Neutrophil (primary cell): ENCODE results near the gene SPAG9.
A peak's percentile ranks its signal among the peaks of the same experiment; 100 is the strongest.

Source experiments
- H3K27ac ChIP-seq: fragments of 200-600 bp; sonication (generic); 2 replicates; pipeline ENCODE4 v1.5.1; 2016; ENCODE audit warnings: mild to moderate bottlenecking, moderate library complexity
- H3K27me3 ChIP-seq: fragments of 200-600 bp; sonication (generic); 2 replicates; pipeline ENCODE4 v1.6.0; 2016; ENCODE audit warnings: mild to moderate bottlenecking
- H3K36me3 ChIP-seq: fragments of 200-600 bp; sonication (generic); 2 replicates; pipeline ENCODE4 v1.5.1; 2017
- H3K4me1 ChIP-seq, 2 experiments: fragments of 200-600 bp in 1 of 2; sonication (generic) in 1 of 2; 1 replicate in 1 of 2; 2 replicates in 1 of 2; pipeline versions ENCODE4 v1.5.1 to v1.6.1; 2013 to 2016; ENCODE audit warnings: low read depth in 1 of 2, low read length in 1 of 2, mild to moderate bottlenecking in 1 of 2, moderate library complexity in 1 of 2; ENCODE audit not compliant: control insufficient read depth in 1 of 2, insufficient read depth in 1 of 2
- H3K4me3 ChIP-seq, 2 experiments: fragments of 200-600 bp in 1 of 2; sonication (generic) in 1 of 2; 1 replicate in 1 of 2; 2 replicates in 1 of 2; pipeline ENCODE4 v1.5.1; 2013 to 2016; ENCODE audit warnings: low read depth in 1 of 2, low read length in 1 of 2, mild to moderate bottlenecking in 1 of 2, moderate library complexity in 1 of 2
- H3K9me3 ChIP-seq: fragments of 200-600 bp; sonication (generic); 2 replicates; pipeline ENCODE4 v1.5.1; 2016
- TF ChIP-seq, protein P1 (sequence below): fragments of 200-600 bp; sonication (generic); IDR thresholded peaks from 2 replicates; pipeline ENCODE4 v1.5.1; 2016; ENCODE audit warnings: antibody characterized with exemption

Gene SPAG9

DNA sequence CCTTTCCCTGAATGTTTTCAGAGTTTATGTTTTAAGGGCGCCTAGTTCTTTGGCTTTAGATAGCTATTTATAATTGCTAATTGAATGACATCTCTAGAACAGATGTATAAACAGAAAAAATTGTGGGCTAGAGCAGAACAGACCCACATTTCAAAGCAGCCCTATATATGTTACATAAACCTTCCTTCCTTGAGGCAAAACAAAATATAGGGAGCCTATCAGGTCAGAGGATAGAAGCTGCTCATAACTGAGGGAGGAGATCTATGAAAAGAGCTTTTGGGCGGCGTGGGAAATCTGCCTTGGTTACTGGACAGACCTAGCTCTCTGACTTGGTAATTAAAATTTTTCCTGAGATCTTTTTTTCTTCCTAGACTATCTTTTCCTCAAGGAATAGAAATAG lies 68.4 kb downstream of the SPAG9 start:
- Histone ChIP-seq H3K4me3 (no peak overlapping the region), H3K36me3 (peaks cover 9% of the 10 kb centered on the region), H3K9me3 (no peaks in the 10 kb centered on the region), H3K4me1 (no peaks in the 10 kb centered on the region), H3K27ac (no peak overlapping the region), H3K27me3 (no peaks in the 10 kb centered on the region)
- TF ChIP-seq, protein P1, sequence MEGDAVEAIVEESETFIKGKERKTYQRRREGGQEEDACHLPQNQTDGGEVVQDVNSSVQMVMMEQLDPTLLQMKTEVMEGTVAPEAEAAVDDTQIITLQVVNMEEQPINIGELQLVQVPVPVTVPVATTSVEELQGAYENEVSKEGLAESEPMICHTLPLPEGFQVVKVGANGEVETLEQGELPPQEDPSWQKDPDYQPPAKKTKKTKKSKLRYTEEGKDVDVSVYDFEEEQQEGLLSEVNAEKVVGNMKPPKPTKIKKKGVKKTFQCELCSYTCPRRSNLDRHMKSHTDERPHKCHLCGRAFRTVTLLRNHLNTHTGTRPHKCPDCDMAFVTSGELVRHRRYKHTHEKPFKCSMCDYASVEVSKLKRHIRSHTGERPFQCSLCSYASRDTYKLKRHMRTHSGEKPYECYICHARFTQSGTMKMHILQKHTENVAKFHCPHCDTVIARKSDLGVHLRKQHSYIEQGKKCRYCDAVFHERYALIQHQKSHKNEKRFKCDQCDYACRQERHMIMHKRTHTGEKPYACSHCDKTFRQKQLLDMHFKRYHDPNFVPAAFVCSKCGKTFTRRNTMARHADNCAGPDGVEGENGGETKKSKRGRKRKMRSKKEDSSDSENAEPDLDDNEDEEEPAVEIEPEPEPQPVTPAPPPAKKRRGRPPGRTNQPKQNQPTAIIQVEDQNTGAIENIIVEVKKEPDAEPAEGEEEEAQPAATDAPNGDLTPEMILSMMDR, result no peak

GRCh38 chr17:51050291-51051033 lies 70.2 kb downstream of the SPAG9 start:
- Histone ChIP-seq H3K27me3 (no peaks in the 10 kb centered on the region), H3K4me3 (no peak overlapping the region), H3K36me3 (peaks cover 9% of the 10 kb centered on the region), H3K4me1 (no peaks in the 10 kb centered on the region), H3K9me3 (no peaks in the 10 kb centered on the region), H3K27ac (no peak overlapping the region)
- TF ChIP-seq, protein P1, result no peak

- H3K9me3 ChIP-seq, result no peaks in the 10 kb centered on the region
- TF ChIP-seq, protein P1, result no peak
- H3K27ac ChIP-seq, result peak overlapping the region; percentile 12
- H3K4me3 ChIP-seq, result no peak overlapping the region
- H3K27me3 ChIP-seq, result no peaks in the 10 kb centered on the region
- no peaks in the 10 kb centered on the region for H3K36me3 ChIP-seq
- H3K4me1 ChIP-seq, result no peaks in the 10 kb centered on the region
Observed at GRCh38 chr17:51046514-51047384, 73.9 kb downstream of the SPAG9 start.

- Histone ChIP-seq H3K4me3 (no peak overlapping the region), H3K4me1 (no peaks in the 10 kb centered on the region)
Observed at GRCh38 chr17:51046046-51046445, 74.6 kb downstream of the SPAG9 start.

GRCh38 chr17:51045621-51046020 lies 75.0 kb downstream of the SPAG9 start:
- Histone ChIP-seq H3K27ac (peak overlapping the region; percentile 12), H3K4me3 (no peak overlapping the region)
- TF ChIP-seq, protein P1, result no peak

More at GRCh38 chr17:51046046-51046445, 74.6 kb downstream of the SPAG9 start:
- no peaks in the 10 kb centered on the region for H3K27me3 ChIP-seq
- H3K9me3 ChIP-seq, result no peaks in the 10 kb centered on the region
- H3K36me3 ChIP-seq, result peaks cover 4% of the 10 kb centered on the region
- TF ChIP-seq, protein P1, result no peak
- peak overlapping the region; percentile 12 for H3K27ac ChIP-seq

More at GRCh38 chr17:51045621-51046020, 75.0 kb downstream of the SPAG9 start:
- H3K27me3 ChIP-seq, result no peaks in the 10 kb centered on the region
- H3K9me3 ChIP-seq, result no peaks in the 10 kb centered on the region
- H3K4me1 ChIP-seq, result no peaks in the 10 kb centered on the region
- peaks cover 9% of the 10 kb centered on the region for H3K36me3 ChIP-seq
